Activated T-cell treated with anti-CD3 and anti-CD28 coated beads, Interleukin-2, amount 50 U/mL, for 1 hour (primary cell): Measurements from ENCODE around the gene FAM240A.

ENCODE experiments used
- DNase-seq: peaks from one replicate; pipeline ENCODE4 v3.0.0-alpha.2; 2020

The FAM240A gene

DNA sequence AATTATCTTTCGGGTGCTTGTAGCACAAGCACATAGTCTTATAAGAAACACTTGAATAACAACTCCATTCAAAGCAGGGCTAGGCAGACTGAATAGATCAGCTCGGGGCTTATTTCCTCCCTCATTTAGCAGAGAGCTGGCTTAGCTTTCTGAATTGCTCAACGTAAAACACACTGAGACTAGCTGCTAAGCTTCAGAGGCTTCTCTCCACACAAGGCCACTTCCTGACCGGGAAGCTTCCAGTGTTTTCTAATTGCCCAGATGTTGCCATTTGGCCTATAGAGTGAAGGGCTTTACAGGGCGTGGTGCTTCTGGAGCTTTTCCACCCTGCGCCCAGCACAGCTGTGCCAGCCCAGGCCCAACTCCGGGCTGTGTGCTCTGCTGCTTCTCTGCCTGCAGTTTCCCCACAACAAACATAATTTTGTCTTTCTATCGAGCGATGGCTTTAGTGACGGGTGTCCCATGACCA lies 16.6 kb downstream of the FAM240A start:
- no peak for DNase-seq

DNA sequence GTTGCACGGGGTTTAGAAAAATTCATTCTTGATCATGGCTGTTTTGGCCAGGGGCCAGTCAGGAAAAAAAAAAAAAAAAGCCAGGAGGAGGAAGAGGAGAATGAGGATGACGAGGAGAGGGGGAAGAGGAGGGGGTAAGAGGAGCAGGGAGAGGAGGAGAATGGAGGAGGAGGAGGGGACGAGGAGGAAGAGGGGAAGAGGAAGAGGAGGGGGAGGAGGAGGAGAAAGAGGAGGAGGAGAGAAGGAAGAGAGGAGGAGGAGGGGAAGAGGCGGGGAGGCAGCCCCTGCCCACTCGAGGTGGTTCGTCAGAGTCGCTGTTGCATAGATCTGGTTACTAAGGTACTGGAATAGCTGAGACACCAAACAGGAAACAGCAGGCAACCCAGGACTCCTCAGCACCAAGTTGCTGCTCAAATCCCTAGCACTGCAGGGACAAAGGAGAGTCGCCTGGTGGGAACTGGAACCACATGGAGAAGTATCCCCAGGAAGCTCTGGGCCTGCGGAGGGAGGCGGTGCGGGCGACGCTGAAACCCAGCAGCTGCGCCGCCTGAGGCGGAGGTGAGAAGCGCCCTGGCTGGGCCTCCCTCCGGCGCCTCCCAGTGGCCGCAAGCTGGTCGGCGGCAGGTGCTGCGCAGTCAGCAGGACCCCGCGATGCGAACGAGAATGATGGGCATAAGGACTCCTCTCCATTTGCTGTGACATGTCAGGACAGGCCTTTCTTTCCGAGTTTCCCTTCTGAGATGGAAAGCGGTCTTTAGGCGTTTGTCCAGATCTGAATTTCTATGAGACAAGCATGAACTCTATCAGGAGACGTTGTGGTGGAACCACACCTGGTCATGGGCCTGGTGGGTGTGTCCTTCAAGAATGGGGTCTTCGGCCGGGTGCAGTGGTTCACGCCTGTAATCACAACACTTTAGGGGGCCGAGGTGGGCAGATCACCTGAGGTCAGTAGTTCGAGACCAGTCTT lies 17.5 kb downstream of the FAM240A start:
- DNase-seq: peak; percentile 84

GRCh38 chr3:46632792-46633191 lies 20.5 kb downstream of the FAM240A start:
- DNase-seq: no peak

- no peak for DNase-seq
These were observed 22.5 kb downstream of the FAM240A start for GRCh38 chr3:46634856-46635255.

DNA sequence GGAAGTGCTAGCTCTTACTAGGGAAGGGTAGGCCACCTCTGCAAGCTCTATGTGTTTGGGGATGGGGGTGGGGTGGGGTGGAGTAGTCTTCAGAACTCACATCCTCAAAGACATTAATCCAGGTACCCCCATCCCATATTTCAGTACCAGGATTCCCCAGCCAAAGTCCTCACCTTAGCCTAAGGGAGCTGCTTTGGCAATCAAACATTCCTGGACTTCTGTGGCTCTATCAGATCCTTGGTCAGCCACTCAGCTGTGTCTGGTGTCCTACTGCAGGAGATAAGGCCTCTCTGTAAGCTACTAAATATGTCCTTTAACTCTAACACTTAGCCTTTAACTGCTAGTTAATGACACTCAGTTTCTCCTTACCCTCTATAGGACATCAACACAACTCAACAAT lies 26.9 kb downstream of the FAM240A start:
- no peak for DNase-seq

DNA sequence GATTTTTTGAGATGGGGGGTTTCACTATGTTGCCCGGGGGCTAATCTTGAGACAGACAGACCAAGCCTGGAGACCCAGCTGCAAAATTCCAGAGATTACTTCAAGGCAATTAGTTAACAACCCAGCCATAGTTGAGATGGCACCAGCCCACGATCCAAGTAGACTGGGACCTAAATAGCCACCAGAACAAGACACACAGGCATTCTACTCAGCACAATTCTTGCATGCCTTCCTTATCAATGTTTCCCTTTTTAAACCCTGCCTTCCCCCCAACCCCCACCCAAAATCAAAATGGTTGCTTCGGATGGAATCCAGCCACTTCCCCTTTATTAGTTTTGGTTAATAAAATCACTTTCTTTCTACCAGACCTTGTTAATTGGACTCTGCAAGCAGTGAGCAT lies 28.6 kb downstream of the FAM240A start:
- DNase-seq: no peak

DNA sequence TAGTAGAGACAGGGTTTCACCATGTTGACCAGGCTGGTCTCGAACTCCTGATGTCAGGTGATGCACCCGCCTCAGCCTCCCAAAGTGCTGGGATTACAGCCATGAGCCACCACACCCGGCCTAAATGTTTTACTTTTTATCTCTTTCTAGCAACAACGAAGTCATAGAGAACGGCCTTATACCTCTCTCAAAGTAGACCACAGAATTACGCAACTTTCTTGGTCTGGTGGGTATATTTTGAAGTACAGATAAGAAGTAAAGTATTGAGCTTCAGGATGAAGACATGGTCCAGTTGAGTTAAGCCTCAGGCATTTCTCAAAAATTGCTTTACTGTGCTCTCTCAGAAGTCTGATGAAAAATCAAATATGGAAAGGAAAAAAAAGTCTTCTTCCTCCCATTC lies 30.6 kb downstream of the FAM240A start:
- no peak for DNase-seq

DNA sequence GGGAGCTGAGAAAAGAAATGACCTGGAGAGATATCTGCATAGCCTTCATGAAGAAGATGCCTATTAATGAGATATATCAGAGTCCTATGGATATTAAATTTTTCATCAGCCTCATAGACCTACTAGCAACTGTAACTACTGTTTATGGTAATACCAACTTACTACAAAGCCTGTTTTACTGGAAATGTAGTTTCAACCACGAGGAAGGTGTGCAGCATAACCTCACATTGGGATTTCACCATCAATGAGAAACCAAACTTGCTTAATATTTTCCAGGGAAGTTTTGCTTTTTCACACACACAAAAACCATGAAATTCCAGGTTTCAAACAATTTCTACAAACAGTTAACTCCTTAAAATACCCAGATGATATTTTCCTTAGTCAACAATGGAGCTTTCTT lies 31.4 kb downstream of the FAM240A start:
- DNase-seq: no peak

- DNase-seq: no peak
These were observed 34.4 kb downstream of the FAM240A start for GRCh38 chr3:46646700-46647099.

DNA sequence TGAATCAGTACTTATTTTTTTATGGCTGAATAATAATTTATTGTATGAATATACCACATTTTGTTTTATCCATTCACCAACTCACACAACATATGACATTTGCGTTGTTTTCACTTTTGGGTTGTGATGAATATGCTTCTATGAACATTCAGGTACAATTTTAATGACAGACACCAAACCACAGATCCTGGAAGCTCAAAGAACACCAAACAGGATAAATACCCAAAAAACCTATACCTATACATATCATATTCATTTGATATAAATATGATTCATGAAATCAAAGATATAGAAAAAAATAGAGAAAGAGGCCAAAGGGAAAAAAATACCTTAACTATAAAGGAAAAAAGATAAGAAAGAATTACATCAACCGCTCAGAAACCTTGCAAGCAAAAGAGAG lies 35.8 kb downstream of the FAM240A start:
- no peak for DNase-seq

DNA sequence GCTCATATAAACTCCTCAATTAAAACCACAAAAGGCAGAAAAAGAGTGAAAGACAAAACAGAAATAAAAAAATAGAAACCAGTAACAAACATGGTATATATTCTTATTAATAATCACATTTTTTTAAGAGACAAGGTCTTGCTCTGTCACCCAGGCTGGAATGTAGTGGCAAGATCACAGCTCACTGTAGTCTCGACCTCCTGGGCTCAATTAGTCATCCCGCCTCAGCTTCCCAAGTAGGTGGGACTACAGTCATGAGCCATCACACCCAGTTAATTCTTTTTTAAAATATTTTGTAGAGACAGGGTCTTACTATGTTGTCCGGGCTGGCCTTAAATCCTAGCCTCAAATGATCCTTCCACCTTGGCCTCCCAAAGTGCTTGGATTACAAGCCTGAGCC lies 37.1 kb downstream of the FAM240A start:
- DNase-seq: no peak

DNA sequence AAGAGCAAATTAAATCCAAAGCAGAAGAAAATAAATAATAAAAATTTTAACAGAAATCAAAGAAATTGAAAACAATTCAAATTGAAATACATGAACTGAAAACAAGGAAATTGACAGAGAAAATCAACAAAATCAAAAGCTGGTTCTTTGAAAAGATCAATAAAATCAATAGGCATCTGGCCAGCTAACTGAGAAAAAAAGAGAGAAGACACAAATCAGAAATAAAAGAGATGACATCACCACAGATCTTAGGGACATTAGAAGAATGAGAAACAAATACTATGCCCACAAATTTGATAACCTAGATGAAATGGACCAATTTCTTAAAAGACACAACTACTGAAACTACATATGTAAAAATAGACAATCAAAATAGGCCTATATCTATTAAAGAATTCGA lies 38.8 kb downstream of the FAM240A start:
- DNase-seq: no peak

DNA sequence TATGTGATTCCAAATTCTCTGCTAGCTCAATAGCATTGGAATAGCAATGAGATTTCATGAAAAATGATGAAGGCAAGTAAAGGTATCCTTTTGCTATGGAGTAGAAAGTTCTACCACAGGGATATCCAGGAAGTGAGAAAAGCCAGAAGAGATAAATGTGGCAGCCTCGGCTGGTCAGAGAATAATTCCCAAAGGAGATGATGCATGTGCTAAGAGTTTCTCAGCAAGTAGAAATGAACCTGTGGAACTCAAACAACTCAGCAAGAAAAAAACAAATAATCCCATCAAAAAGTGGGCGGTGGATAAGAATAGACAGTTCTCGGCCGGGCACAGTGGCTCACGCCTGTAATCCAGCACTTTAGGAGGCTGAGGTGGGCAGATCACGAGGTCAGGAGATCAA lies 42.9 kb downstream of the FAM240A start:
- no peak for DNase-seq

DNA sequence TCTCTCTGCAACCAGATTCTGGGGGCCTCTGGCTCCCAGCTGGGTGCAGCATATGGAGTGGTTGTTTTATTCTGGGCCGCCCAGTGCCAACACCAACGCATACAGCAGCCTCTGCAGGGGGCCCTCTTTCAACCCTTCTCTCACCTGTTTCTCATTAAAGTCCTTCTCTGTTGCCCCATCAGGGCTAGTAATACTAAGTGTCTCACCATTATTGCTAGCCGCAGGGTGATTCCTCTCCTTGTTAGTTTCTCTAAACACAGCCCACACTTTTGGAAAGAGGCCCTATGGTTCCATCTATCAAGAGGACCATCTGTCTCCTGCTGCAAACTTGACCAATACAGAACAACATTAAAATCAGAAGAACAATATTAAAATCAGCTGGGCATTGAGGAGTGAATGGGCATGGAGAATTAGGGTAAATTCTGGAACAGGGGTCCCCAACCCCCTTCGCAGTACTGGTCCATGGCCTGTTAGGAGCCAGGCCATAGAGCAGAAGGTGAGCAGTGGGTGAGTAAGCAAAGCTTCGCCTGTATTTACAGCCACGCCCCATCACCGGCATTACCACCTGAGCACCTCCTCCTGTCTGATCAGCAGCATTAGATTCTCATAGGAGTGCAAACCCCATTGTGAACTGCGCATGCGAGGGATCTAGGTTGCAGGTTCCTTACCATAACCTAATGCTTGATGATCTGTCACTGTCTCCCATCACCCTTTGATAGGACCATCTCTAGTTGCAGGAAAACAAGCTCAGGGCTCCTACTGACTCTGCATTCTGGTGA lies 44.6 kb downstream of the FAM240A start:
- DNase-seq: no peak

GRCh38 chr3:46659285-46659684 lies 47.0 kb downstream of the FAM240A start:
- DNase-seq: no peak

DNA sequence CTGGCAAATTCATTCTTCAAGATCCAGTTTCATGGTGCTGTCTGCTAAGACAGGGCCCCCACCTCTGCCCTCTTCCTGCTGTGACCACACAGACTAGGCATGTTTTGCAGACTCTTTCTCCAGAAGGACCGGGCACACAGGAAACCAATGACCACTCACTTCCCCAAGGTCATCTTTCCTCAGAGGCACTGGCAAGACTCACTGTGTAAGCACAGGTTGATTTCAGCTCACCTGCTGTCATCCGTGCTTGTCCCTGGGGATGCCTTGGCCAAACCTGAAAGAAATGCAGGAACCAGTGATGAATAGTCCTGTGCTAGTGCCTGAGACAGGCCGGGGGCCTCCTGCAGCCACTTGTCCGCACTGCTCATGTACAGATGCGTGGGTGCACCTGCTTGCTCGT lies 47.7 kb downstream of the FAM240A start:
- no peak for DNase-seq

DNA sequence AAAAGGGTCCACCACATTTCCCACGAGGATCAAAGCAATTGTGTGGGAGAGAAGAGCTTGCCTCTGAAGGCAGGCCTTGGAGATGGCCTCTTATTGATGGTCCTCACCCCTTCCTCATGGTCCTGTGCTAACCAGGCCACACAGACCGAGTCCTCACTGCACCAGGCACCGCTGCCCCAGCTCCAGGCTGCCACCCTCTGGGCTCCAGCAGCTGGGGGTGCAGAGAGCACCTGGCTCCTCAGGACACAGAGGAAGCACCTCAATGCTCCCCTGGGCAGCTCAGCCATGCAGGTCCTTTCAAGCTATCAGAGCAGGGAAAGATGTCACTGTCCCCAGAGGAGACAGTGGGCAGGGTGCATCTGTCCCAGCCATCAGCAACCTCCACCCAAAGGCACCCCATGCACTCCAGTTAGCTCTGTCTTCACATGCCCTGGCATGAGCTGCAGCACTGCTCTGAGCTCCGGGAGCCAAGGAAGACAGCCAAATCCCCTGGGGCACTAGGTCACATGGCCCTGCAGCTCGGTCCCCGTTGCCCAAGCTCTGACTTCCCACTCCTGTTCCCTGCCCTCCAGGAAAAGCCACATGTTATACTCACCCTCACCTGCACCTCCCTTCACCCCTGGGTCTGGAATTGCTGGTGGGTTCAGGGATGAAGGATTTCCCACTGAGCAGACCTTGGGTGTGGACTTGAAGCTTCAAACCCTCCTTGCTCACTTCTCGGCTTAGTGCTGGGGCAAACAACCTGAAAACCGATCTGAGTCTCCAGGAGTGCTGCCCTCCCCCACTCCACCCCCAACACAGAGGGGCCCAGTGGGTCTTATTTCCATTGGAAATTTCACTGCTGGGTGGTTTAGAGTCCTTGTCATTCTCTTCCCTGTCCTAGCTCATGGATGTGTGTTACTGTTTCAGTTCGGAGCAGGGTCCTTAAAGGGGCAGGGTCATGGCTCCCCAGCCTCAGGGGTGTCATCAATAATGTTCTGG lies 48.5 kb downstream of the FAM240A start:
- DNase-seq: no peak

GRCh38 chr3:46661776-46662766 lies 49.7 kb downstream of the FAM240A start:
- DNase-seq: no peak

GRCh38 chr3:46662771-46663551 lies 50.6 kb downstream of the FAM240A start:
- no peak for DNase-seq

DNA sequence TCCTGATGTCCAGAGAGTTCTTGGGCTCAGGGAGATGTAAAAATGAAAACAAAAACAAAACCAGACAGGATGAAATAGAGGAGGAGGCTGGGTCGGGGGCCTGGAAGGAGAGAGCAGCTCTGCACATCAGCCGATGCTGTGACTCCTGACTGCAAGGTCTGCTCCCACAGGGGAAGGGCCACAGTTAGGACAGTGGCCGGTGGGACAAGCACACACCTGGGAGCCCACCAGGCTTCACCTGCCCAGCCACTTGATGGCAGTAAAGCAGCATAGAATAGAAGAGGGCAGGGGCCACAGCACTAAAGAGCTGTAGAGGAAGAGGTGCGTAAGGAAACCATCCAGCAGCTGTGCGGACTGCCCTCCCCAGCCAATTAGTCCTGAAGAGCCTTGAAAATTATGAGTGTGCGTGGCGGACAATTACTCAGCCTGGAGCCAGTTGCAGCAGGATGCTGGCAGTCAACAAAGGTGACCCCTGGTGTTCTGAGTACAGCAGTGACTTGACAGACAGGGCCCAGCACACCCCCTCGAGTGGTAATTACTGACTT lies 51.3 kb downstream of the FAM240A start:
- no peak for DNase-seq
